Activated CD8-positive, alpha-beta memory T cell treated with anti-CD3 and anti-CD28 coated beads, Interleukin-2, amount 50 U/mL, for 24 hours (primary cell): ENCODE measurements around the gene POLR2F.
"Not testable (repeated sequence)": the region's sequence is repeated elsewhere in the genome, so short reads cannot be mapped to it uniquely, and the experiment has no call there.

Experiments used
- DNase-seq: peaks from one replicate; pipeline ENCODE4 v3.0.0-alpha.2; 2020; ENCODE audit errors: extremely low read depth

POLR2F gene

GRCh38 chr22:37953062-37953436 is 450 bp upstream of the POLR2F start:
- DNase-seq: no peak

- no peak for DNase-seq
Measured at GRCh38 chr22:37954686-37955085, 1.2 kb downstream of the POLR2F start.

- not testable (repeated sequence) for DNase-seq
Measured at GRCh38 chr22:37955825-37956397, 2.4 kb downstream of the POLR2F start.

GRCh38 chr22:37957232-37957631 is 3.7 kb downstream of the POLR2F start:
- DNase-seq: no peak

GRCh38 chr22:37959231-37959825 is 5.8 kb downstream of the POLR2F start:
- DNase-seq: no peak

- DNase-seq: no peak
Measured at GRCh38 chr22:37961062-37961461, 7.6 kb downstream of the POLR2F start.

- no peak for DNase-seq
Measured at GRCh38 chr22:37965940-37966664, 12.6 kb downstream of the POLR2F start.

- no peak for DNase-seq
Measured at GRCh38 chr22:37967147-37967546, 13.6 kb downstream of the POLR2F start.

GRCh38 chr22:37967637-37968451 is 14.3 kb downstream of the POLR2F start:
- DNase-seq: no peak

GRCh38 chr22:37968452-37969251 is 15.2 kb downstream of the POLR2F start:
- no peak for DNase-seq

- no peak for DNase-seq
Measured at GRCh38 chr22:37970864-37971263, 17.4 kb downstream of the POLR2F start.

- no peak for DNase-seq
Measured at GRCh38 chr22:37971475-37972434, 18.3 kb downstream of the POLR2F start.

GRCh38 chr22:37972527-37972926 is 19.0 kb downstream of the POLR2F start:
- DNase-seq: no peak

- DNase-seq: no peak
Measured at GRCh38 chr22:37973271-37974170, 20.0 kb downstream of the POLR2F start.

- no peak for DNase-seq
Measured at GRCh38 chr22:37975153-37975552, 21.7 kb downstream of the POLR2F start.

GRCh38 chr22:37976022-37976421 is 22.5 kb downstream of the POLR2F start:
- not testable (repeated sequence) for DNase-seq

GRCh38 chr22:37976547-37976946 is 23.0 kb downstream of the POLR2F start:
- no peak for DNase-seq

- no peak for DNase-seq
Measured at GRCh38 chr22:37979782-37980181, 26.3 kb downstream of the POLR2F start.

GRCh38 chr22:37981282-37982011 is 27.9 kb downstream of the POLR2F start:
- no peak for DNase-seq
